Activated CD4-positive, CD25-positive, alpha-beta regulatory T cell (primary cell): ENCODE data around the gene NELFCD.
"Not testable (repeated sequence)": the region's sequence is repeated elsewhere in the genome, so short reads cannot be mapped to it uniquely, and the experiment has no call there.

Source experiments
- DNase-seq, 4 experiments: peaks; one replicate each; lab custom pipeline; 2025; lab: John Stamatoyannopoulos, UW

Gene NELFCD

GRCh38 chr20:59008715-59009336 lies 27.8 kb downstream of the NELFCD start:
- no peak for DNase-seq

DNA sequence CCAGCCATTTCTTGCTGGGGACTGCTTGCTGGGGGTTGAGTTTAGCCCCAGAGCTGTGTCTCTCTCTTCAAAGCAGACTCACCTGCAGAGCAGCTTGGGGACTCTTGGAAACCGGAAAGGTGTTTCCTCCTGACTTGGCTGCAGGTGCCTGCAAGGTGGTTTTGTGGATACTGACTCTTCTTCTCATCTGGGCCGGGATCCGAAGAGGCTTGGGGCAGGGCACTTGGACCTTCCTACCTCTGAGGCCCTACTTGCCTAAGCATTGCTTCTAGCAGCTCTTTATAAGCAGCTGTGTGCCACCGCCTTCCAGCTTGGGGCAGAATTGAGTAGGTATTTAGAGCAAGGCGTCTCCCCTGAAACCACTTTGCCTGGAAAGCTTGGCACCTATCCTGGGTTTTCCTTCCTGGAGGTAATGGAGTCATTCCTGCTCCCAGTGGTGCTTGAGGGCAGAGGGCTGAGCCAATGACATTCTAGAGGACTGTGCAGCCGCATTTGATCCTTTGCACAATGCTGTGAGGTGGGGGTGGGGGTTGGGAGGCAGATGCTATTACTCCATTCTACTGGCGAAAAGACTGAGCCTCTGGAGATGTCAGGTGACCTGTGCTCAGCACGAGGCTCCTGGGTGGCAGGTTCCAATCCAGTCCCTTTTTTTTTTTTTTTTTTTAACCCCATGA lies 29.4 kb downstream of the NELFCD start:
- no peak for DNase-seq

DNA sequence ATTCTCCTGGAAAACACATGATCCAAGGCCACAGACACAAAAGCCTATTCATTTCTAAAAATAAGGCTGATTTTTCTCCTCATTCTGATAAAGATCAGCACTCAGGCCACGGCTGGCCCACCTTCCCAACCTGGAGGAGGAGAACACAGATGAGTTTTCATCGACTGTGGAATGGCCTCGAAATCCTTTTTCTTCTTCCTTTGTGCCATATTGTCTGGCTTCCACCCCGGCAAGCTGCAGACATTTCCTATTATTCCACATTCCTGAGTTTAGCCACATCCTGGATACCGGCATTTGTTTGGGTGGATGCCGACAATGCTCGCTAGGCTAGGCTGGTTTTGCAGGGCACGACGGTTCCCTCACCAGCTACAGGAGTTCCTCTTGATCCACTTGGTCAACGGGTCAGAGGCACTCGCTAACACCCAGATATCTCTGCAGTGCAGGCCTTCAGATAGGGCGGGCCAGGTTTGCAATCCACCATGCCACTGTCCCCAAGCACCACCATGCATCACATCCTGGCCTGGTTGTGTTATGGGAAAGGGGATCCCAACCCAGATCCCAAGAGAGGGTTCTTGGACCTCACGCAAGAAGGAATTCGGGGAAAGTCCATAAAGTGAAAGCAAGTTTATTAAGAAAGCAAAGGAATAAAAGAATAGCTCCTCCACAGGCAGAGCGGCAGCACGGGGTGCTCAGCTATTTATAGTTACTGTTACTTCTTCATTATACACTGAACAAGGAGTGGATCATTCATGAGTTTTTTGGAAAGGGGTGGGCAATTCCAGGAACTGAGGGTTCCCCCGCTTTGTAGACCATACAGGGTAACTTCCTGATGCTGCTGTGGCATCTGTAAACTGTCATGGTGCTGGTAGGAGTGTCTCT lies 30.2 kb downstream of the NELFCD start:
- DNase-seq: no peak

DNA sequence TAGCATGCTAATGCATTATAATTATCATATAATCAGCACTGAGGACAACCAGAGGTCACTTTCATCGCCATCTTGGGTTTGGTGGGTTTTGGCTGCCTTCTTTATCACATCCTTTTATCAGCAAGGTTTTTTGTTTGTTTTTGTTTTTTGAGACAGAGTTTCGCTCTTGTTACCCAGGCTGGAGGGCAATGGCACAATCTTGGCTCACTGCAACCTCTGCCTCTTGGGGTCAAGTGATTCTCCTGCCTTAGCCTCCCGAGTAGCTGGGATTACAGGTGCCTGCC lies 30.8 kb downstream of the NELFCD start:
- DNase-seq: not testable (repeated sequence)

GRCh38 chr20:59013031-59013951 lies 32.2 kb downstream of the NELFCD start:
- no peak for DNase-seq

- no peak for DNase-seq
Observed at GRCh38 chr20:59013959-59014608, 33.0 kb downstream of the NELFCD start.

GRCh38 chr20:59014680-59015389 lies 33.8 kb downstream of the NELFCD start:
- DNase-seq: no peak

- no peak for DNase-seq
Observed at GRCh38 chr20:59015411-59015810, 34.4 kb downstream of the NELFCD start.

DNA sequence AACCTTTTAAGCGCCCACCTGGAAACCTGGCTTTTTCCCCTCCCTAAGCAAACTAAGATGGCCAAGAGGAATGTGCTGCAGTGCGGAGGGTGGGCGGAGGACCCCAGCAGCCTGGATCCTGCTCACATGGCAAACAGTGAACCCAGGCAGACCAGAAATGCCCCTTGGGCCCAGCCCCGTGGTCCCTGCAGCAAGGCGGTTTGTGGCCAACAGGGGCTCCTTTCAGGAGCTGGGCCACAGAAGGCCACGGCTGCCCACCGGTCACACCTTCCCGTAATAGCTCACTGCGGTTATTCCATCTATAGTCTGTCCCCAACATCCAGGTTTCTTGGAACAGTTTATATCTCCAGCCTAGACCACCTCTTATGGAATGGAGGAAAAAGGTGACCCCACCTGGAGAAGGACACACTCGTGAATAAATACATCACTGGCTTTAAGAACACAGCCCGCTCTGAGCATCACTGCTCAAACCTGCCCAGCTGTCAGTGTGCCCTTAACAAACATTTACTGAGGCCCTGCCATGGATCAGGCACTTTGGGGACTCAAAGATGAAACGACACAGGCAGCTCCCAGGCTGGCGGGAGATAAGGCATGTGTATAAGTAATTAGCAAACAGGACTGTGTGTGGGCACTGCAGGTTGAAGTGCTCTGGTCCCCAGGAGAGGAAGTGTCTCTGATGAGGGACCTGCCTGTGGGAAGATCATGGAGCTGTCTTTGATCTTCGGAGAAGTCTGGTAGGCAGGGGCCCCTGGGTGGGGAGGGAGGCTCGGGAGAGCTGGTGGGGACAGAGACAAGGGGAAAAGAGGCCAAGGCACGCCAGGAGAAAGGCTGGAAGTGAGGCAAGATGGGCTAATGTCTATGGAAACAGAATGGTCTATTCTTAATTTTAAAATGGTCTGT lies 35.0 kb downstream of the NELFCD start:
- no peak for DNase-seq

GRCh38 chr20:59016795-59017492 lies 35.9 kb downstream of the NELFCD start:
- DNase-seq: no peak

- no peak for DNase-seq
Observed at GRCh38 chr20:59017493-59018231, 36.6 kb downstream of the NELFCD start.

DNA sequence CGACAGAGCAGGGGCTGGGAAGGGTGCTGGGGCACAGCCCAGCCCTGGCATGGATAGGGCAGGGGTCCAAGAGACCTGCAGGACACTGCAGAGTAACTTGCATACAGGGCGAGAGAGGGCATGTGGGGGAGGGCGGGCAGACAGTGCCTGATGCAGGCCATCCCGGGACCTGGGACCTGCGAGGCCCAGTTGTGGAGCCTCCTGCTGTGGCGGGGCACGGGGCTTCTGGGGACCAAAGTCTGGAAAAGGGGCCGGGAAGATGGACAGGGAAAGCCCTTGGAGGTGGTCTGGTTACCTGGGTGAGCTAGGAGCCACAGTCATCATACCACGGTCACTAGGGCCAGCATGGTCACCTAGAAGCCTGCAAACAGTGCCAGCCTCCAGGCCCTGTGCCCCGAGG lies 37.8 kb downstream of the NELFCD start:
- DNase-seq: no peak

DNA sequence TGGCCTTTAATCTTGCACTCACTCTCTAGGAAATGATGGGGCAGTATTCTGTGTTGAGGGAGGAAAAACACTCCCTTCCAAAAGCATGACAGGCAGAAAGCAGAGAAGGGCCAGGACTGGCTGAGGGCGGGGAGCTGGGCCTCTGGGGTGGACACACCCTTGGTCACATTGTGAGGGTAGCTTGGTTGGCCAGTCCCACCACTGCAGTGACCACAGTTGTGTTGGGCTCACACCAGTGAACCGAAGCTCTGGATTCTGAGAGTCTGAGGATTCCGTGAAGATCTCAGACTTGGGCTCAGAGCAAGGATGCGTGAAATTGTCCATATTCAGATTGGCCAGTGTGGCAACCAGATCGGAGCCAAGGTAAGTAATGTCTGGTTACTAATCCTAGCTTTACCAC lies 38.2 kb downstream of the NELFCD start, which contains the start of gene TUBB1:
Gene TUBB1 (plus strand): TSS at position 213 of the 400 bp plus-strand sequence. CDS start 94 bp downstream, at position 307.
- no peak for DNase-seq

DNA sequence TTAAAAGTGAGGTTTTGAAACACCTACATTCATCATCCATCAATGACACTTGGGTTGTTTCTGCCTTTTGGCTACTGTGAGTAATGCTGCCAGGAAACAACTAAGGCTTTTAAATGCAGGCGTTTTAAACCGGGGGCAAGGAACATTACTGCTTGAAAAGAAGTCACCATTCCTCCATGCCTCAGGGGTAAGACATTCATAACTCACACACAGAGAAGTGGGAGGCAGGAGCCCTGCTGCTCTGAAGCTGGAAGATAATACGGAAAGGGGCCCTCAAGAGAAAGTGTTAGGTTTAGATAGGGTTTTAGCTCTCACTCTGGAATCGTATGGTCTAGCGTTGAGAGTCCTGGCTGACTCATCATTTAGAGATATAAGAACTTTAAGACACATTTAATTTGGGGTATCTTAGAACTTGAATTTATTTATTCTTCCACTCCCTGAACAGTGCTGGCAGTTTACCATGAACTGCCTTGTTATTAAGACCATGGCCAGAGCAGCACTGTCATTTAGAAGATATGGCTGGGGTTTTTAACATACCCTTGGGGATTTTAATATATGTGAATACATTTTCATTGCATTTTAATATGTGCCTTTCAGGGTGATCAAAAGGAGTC lies 40.0 kb downstream of the NELFCD start:
- no peak for DNase-seq

GRCh38 chr20:59022754-59023153 lies 41.7 kb downstream of the NELFCD start:
- no peak for DNase-seq

DNA sequence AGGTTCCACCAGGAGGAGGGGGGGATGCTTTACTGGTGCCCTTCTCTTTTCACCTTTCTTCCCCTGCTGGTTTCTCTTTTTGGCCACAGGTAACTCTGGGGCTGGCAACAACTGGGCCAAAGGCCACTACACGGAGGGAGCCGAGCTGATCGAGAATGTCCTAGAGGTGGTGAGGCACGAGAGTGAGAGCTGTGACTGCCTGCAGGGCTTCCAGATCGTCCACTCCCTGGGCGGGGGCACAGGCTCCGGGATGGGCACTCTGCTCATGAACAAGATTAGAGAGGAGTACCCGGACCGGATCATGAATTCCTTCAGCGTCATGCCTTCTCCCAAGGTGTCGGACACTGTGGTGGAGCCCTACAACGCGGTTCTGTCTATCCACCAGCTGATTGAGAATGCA lies 42.6 kb downstream of the NELFCD start:
- no peak for DNase-seq

GRCh38 chr20:59024111-59024530 lies 43.1 kb downstream of the NELFCD start:
- no peak for DNase-seq

DNA sequence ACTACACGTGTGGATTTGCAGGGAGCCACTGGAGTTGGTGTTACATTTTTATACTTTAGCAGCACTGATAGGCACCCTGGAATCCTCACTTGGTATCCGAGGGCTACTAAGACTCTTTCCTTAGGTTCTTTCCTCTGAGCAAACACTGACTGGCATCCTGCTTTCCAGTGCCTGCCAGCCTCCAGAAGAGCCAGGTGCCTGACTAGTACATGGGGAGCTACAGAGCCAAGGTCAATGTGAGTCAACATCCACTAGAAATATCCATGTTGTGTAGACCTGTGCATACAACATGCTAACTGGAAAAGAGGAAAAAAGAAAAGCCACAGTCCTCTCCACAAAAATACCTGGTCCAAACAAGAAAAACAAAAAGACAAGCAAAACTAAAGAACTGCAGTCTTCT lies 44.0 kb downstream of the NELFCD start:
- DNase-seq: no peak
